Body of pancreas (tissue), 4 donors: ENCODE measurements around the gene ULK4. TPM values are rescaled to one million over a fixed set of nuclear protein-coding genes. Genes with fewer than 3 reads are reported as not detected.
A peak's percentile ranks its signal among the peaks of the same experiment; 100 is the strongest.

Experiments used
- ATAC-seq: fragments of 150-250 bp; one replicate; pipeline ENCODE4 v1.9.1; 2016
- DNase-seq, 4 donors: peaks; one replicate each; pipeline ENCODE4 v3.0.0-alpha.2; 2019
- H3K27ac ChIP-seq, 4 donors: fragments of 200-600 bp; sonication (generic); 1 replicate in 3 of 4; 2 replicates in 1 of 4; pipeline versions ENCODE4 v1.5.1 to v1.6.1; 2016 to 2019; ENCODE audit warnings: mild to moderate bottlenecking in 1 of 4, mixed read lengths in 1 of 4, moderate library complexity in 1 of 4
- H3K27me3 ChIP-seq, 2 donors: fragments of 200-600 bp; sonication (generic); one replicate each; pipeline ENCODE4 v1.6.0; 2016; ENCODE audit warnings: mild to moderate bottlenecking in 1 of 2
- H3K36me3 ChIP-seq, 2 donors: fragments of 200-600 bp; sonication (generic); replicated peaks in 1 of 2; 2 replicates each; pipeline ENCODE4 v1.5.1; 2016; ENCODE audit warnings: low read depth in 2 of 2; ENCODE audit not compliant: insufficient read depth in 1 of 2
- H3K4me1 ChIP-seq: fragments of 200-600 bp; sonication (generic); one replicate; pipeline ENCODE4 v1.6.0; 2016
- H3K4me3 ChIP-seq, 2 donors: fragments of 200-600 bp; sonication (generic); 1 replicate in 1 of 2; 2 replicates in 1 of 2; pipeline ENCODE4 v1.5.1; 2016 to 2019
- H3K9me3 ChIP-seq, 3 donors: fragments of 200-600 bp; sonication (generic); 1 replicate in 2 of 3; 2 replicates in 1 of 3; pipeline ENCODE4 v1.5.1; 2016
- CTCF ChIP-seq, 7 experiments: fragments of 450-650 bp in 4 of 7; fragments of 200-600 bp in 3 of 7; sonication (generic) in 3 of 7; IDR thresholded peaks; one replicate each; pipeline ENCODE4 v1.5.1; 2016 to 2019; ENCODE audit warnings: antibody characterized with exemption in 7 of 7
- POLR2A ChIP-seq, 3 donors: fragments of 450-650 bp; IDR thresholded peaks; one replicate each; pipeline ENCODE4 v1.6.1; 2016; ENCODE audit warnings: antibody characterized with exemption in 3 of 3, mild to moderate bottlenecking in 2 of 3
- WGBS, 2 donors: methylation state at CpG; one replicate each; pipeline ENCODE4 v1.1.5; 2017; 5-methylcytosine and 5-hydroxymethylcytosine counted together
- intact Hi-C: fragments of 100-400 bp; cut with DNase I; formaldehyde crosslinking; loops from one replicate; pipeline ENCODE4 v1.15.1; 2023
- total RNA-seq, 2 donors: library from RNA; depleted of rRNA; stranded (reverse); fragments of >200 nt; gene quantifications; one replicate each; pipeline ENCODE4 v1.1.0, GENCODE V29; 2016

The ULK4 gene
- total RNA-seq, 2 donors from 2014 or later: 7.3 to 12.5 TPM

GRCh38 chr3:41960826-41961750 is 815 bp downstream of the ULK4 start:
- intact Hi-C loops: no loop called here
- H3K27ac ChIP-seq: peak overlapping the region; percentile 44 to 73 (median 58)
- no peak for TF ChIP-seq CTCF (IDR thresholded peaks at IDR 0.05)
- no peak for TF ChIP-seq POLR2A (IDR thresholded peaks at IDR 0.05)
- DNase-seq (peak; percentile 21 to 46 (median 32)), ATAC-seq (peak; percentile 20)
- peaks cover 10% of the 10 kb centered on the region for H3K4me1 ChIP-seq
- peak overlapping the region; percentile 42 to 81 for H3K4me3 ChIP-seq
- 2 to 3% methylated on average over 11 to 45 of the region's 45 CpGs for WGBS, 2 donors
- H3K9me3 ChIP-seq: no peaks in the 10 kb centered on the region
- H3K36me3 ChIP-seq: no peaks in the 10 kb centered on the region
- no peaks in the 10 kb centered on the region for H3K27me3 ChIP-seq

- Histone ChIP-seq H3K27ac (no peak overlapping the region), H3K27me3 (no peaks in the 10 kb centered on the region), H3K4me3 (no peak overlapping the region), H3K4me1 (peaks cover 6% of the 10 kb centered on the region), H3K36me3 (no peaks in the 10 kb centered on the region), H3K9me3 (no peaks in the 10 kb centered on the region)
- ATAC-seq (no peak), DNase-seq (no peak)
- intact Hi-C loops: no loop called here
- TF ChIP-seq POLR2A (IDR thresholded peaks at IDR 0.05): no peak
- TF ChIP-seq CTCF (IDR thresholded peaks at IDR 0.05): no peak
Measured at GRCh38 chr3:41956574-41956973, 5.3 kb downstream of the ULK4 start.

- TF ChIP-seq POLR2A (IDR thresholded peaks at IDR 0.05) (no peak), CTCF (IDR thresholded peaks at IDR 0.05) (no peak)
- 91 to 92% methylated on average over 14 to 18 of the region's 18 CpGs for WGBS, 2 donors
- H3K27me3 ChIP-seq: no peaks in the 10 kb centered on the region
- H3K4me3 ChIP-seq: no peak overlapping the region
- no peaks in the 10 kb centered on the region for H3K36me3 ChIP-seq
- H3K9me3 ChIP-seq: no peaks in the 10 kb centered on the region
- no peaks in the 10 kb centered on the region for H3K4me1 ChIP-seq
- intact Hi-C loops: no loop called here
- DNase-seq: no peak
- no peak overlapping the region for H3K27ac ChIP-seq
- ATAC-seq: no peak
Measured at GRCh38 chr3:41955192-41955591, 6.7 kb downstream of the ULK4 start.

GRCh38 chr3:41943311-41943843 is 18.5 kb downstream of the ULK4 start:
- H3K4me3 ChIP-seq: no peak overlapping the region
- H3K36me3 ChIP-seq: no peaks in the 10 kb centered on the region
- intact Hi-C loops: no loop called here
- ATAC-seq: no peak
- H3K4me1 ChIP-seq: no peaks in the 10 kb centered on the region
- H3K9me3 ChIP-seq: no peaks in the 10 kb centered on the region
- H3K27ac ChIP-seq: no peak overlapping the region
- no peaks in the 10 kb centered on the region for H3K27me3 ChIP-seq
- DNase-seq: no peak
- 96 to 100% methylated on average over 3 of the region's 3 CpGs for whole genome bisulfite sequencing, 2 donors
- no peak for TF ChIP-seq CTCF (IDR thresholded peaks at IDR 0.05)
- no peak for TF ChIP-seq POLR2A (IDR thresholded peaks at IDR 0.05)
